Astrocyte (in vitro differentiated cells and primary cell): ENCODE measurements around the gene HPRT1.

Source experiments
- CTCF ChIP-seq: IDR thresholded peaks from 2 replicates; pipeline ENCODE4 v1.5.1; 2011; ENCODE audit warnings: low read depth, mild to moderate bottlenecking, inconsistent platforms, low read length, moderate library complexity; ENCODE audit not compliant: insufficient read depth
- EZH2 ChIP-seq: IDR thresholded peaks from 2 replicates; pipeline ENCODE4 v1.6.1; 2012; ENCODE audit warnings: mild to moderate bottlenecking, low read length, inconsistent platforms; ENCODE audit not compliant: insufficient read depth

DNA sequence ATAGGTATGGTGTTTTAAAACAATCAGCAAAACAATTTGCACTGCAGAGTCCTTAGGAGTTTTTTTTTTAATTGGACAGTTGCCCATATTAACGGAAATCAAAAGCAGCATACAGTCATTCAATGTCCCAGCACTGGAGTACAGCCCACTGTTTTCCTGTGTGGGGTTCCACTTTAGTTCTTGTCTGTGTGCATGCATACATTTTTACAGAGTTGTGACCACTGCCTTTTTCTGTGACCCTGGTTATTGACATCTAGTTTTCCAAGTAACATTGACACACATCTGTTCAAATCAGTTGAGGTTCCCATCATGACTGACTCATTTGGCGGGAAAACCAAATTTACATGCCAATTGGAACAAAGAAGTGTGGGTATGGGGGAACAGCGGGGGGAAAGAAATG lies 83.3 kb downstream of the HPRT1 start:
- TF ChIP-seq CTCF (no peak), EZH2 (no peak)
